Caco-2 (cell line): Measurements from ENCODE around the gene C1orf141. TPM values are rescaled to one million over a fixed set of nuclear protein-coding genes. Genes with fewer than 3 reads are reported as not detected.

Source experiments
- BruUV-seq: library from RNA; stranded (reverse); fragments of 400-500 nt; replicated peaks from 2 replicates; lab custom pipeline; 2021; lab: Mats Ljungman, UMichigan
- CTCF ChIA-PET: fragments of 300-600 bp; sonication (Branson Sonifier 250); formaldehyde crosslinking; loops from one replicate; lab custom pipeline; 2022; ENCODE audit warnings: antibody characterized with exemption; lab: Charles Lee
- POLR2A ChIA-PET: fragments of 300-600 bp; sonication (Branson Sonifier 250); formaldehyde crosslinking; loops from one replicate; lab custom pipeline; 2022; ENCODE audit warnings: antibody characterized with exemption; lab: Charles Lee
- DNase-seq, 2 experiments: peaks; one replicate each; pipeline versions ENCODE4 v3.0.0 to v3.0.0-alpha.2; 2020 to 2022
- H3K27me3 ChIP-seq: replicated peaks from 2 replicates; pipeline ENCODE4 v1.6.0; 2011; ENCODE audit warnings: low read length; ENCODE audit not compliant: control insufficient read depth, insufficient read depth
- H3K36me3 ChIP-seq: 2 replicates; pipeline ENCODE4 v1.5.1; 2011; ENCODE audit warnings: low read length; ENCODE audit not compliant: control insufficient read depth, insufficient read depth
- H3K4me1 ChIP-seq: fragments of 250-450 bp; sonication (Bioruptor Pico); 2 replicates; pipeline ENCODE4 v1.5.1; 2020; ENCODE audit warnings: mild to moderate bottlenecking
- H3K4me3 ChIP-seq: 2 replicates; pipeline ENCODE4 v1.5.1; 2011; ENCODE audit warnings: low read depth, mild to moderate bottlenecking, control low read depth, low read length
- H3K9me3 ChIP-seq: fragments of 250-450 bp; sonication (Bioruptor Pico); 2 replicates; pipeline ENCODE4 v1.5.1; 2020; ENCODE audit warnings: mild to moderate bottlenecking, moderate library complexity
- H3K27ac Mint-ChIP-seq: one replicate; pipeline ENCODE4 v1.8.0; 2022; ENCODE audit warnings: mixed read lengths; ENCODE audit not compliant: unreplicated experiment
- H3K27me3 Mint-ChIP-seq: one replicate; pipeline ENCODE4 v1.8.0; 2022; ENCODE audit warnings: mixed read lengths; ENCODE audit not compliant: insufficient read depth, unreplicated experiment
- H3K36me3 Mint-ChIP-seq: one replicate; pipeline ENCODE4 v1.8.0; 2022; ENCODE audit warnings: mild to moderate bottlenecking, mixed read lengths; ENCODE audit not compliant: insufficient read depth, unreplicated experiment
- H3K4me1 Mint-ChIP-seq: one replicate; pipeline ENCODE4 v1.8.0; 2022; ENCODE audit warnings: low read depth, mixed read lengths; ENCODE audit not compliant: unreplicated experiment
- H3K4me3 Mint-ChIP-seq: one replicate; pipeline ENCODE4 v1.8.0; 2022; ENCODE audit warnings: mild to moderate bottlenecking, moderate library complexity, mixed read lengths; ENCODE audit not compliant: unreplicated experiment
- H3K9me3 Mint-ChIP-seq: one replicate; pipeline ENCODE4 v1.8.0; 2022; ENCODE audit warnings: mixed read lengths; ENCODE audit not compliant: unreplicated experiment
- intact Hi-C: fragments of 100-400 bp; cut with micrococcal nuclease; formaldehyde crosslinking; loops from one replicate; pipeline ENCODE4 v1.10.0; 2022; ENCODE audit not compliant: unreplicated experiment
- total RNA-seq: library from RNA; stranded (reverse); gene quantifications from 2 replicates; pipeline ENCODE4 v1.2.3, GENCODE V29; 2022
- TF ChIP-seq, protein P1 (sequence below), 2 experiments: fragments of 200-600 bp in 1 of 2; IDR thresholded peaks; 1 replicate in 1 of 2; 2 replicates in 1 of 2; pipeline versions ENCODE4 v1.5.1 to v1.8.0; 2011 to 2022; ENCODE audit warnings: antibody characterized with exemption in 1 of 2, control low read depth in 1 of 2, inconsistent platforms in 1 of 2, low read depth in 1 of 2, low read length in 1 of 2, mild to moderate bottlenecking in 1 of 2, moderate library complexity in 1 of 2; ENCODE audit not compliant: insufficient read depth in 1 of 2, severe bottlenecking in 1 of 2, unreplicated experiment in 1 of 2

Gene C1orf141
- total RNA-seq, 1 experiment from 2014 or later: not detected

DNA sequence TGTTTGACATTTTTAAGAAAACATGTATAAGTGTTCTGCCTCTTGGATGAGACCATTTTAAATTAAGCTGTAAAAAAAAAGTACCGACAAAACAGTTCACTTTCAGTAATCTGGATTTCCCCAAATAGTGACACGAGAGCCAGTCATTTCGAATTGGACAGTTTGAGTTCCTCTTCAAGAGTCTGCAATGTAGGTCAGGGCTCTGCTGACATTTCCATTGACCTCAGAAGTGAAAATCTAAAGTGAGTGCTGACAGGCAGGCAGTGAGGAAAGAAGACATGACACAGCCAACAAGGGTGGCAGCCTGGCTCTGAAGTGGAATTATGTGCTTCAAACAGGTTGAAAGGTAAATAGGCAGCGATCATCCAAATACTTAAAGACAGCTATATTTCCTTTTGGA lies 31.4 kb upstream of the C1orf141 start, which contains the start of gene IL23R:
IL23R (plus strand) TSS at position 259 of the 400 bp plus-strand sequence. CDS start 1,667 bp downstream, outside the sequence.
- H3K36me3 ChIP-seq: no peaks in the 10 kb centered on the region
- H3K4me1 Mint-ChIP-seq: no peaks in the 10 kb centered on the region
- DNase-seq: no peak
- H3K9me3 Mint-ChIP-seq: no peaks in the 10 kb centered on the region
- no peak within 1 kb of the TSS for H3K4me3 Mint-ChIP-seq
- ChIA-PET POLR2A (no interaction called here), CTCF (interaction anchor here (0.6 kb wide), 1 partner anchor 45 kb away, joined by 3 read pairs; no protein-coding TSS in a partner anchor)
- no peaks in the 10 kb centered on the region for H3K27me3 Mint-ChIP-seq
- no peaks in the 10 kb centered on the region for H3K27me3 ChIP-seq
- TF ChIP-seq, protein P1, sequence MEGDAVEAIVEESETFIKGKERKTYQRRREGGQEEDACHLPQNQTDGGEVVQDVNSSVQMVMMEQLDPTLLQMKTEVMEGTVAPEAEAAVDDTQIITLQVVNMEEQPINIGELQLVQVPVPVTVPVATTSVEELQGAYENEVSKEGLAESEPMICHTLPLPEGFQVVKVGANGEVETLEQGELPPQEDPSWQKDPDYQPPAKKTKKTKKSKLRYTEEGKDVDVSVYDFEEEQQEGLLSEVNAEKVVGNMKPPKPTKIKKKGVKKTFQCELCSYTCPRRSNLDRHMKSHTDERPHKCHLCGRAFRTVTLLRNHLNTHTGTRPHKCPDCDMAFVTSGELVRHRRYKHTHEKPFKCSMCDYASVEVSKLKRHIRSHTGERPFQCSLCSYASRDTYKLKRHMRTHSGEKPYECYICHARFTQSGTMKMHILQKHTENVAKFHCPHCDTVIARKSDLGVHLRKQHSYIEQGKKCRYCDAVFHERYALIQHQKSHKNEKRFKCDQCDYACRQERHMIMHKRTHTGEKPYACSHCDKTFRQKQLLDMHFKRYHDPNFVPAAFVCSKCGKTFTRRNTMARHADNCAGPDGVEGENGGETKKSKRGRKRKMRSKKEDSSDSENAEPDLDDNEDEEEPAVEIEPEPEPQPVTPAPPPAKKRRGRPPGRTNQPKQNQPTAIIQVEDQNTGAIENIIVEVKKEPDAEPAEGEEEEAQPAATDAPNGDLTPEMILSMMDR (IDR thresholded peaks at IDR 0.05; ENCODE audit: insufficient read depth in 1 of 2, low read depth in 1 of 2, low read length in 1 of 2, severe bottlenecking in 1 of 2, unreplicated experiment in 1 of 2): no peak
- no TSS peak for BruUV-seq
- no peak within 1 kb of the TSS for H3K4me3 ChIP-seq
- no peaks in the 10 kb centered on the region for H3K36me3 Mint-ChIP-seq
- H3K4me1 ChIP-seq: no peaks in the 10 kb centered on the region
- H3K9me3 ChIP-seq: no peaks in the 10 kb centered on the region
- H3K27ac Mint-ChIP-seq: no peak within 1 kb of the TSS
- intact Hi-C loops: no loop called here

DNA sequence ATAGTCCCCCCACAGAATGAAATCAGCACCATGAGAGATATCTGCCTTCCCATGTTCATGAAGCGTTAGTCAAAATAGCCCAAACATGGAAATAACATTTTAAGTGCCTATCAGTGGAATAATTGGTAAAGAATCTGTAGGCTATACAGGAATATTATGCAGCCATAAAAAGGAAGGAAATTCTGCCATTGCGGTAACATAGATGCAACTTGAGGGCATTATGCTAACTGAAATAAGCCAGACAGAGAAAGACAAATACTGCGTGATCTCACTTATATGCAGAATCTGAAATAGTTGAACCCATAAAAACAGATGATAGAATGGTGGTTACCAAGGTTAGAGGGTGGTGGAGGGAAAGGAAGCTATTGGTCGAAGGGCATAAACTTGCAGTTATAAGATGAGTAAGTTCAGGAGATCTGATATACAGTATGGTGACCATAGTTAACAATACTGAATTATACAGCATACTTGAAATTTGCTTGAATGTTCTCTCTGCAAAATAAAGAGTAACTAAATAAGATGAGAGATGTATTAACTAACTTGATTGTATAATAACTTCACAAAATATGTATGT lies 30.8 kb upstream of the C1orf141 start:
- H3K4me1 Mint-ChIP-seq: no peaks in the 10 kb centered on the region
- Histone ChIP-seq H3K27me3 (no peaks in the 10 kb centered on the region), H3K4me1 (no peaks in the 10 kb centered on the region), H3K36me3 (no peaks in the 10 kb centered on the region), H3K9me3 (no peaks in the 10 kb centered on the region), H3K4me3 (no peak overlapping the region)
- TF ChIP-seq, protein P1 (IDR thresholded peaks at IDR 0.05; ENCODE audit: insufficient read depth in 1 of 2, low read depth in 1 of 2, low read length in 1 of 2, severe bottlenecking in 1 of 2, unreplicated experiment in 1 of 2): no peak
- POLR2A ChIA-PET: no interaction called here
- no peaks in the 10 kb centered on the region for H3K36me3 Mint-ChIP-seq
- intact Hi-C loops: no loop called here
- DNase-seq: no peak
- CTCF ChIA-PET: no interaction called here
- H3K27me3 Mint-ChIP-seq: no peaks in the 10 kb centered on the region
- H3K4me3 Mint-ChIP-seq: no peak overlapping the region
- no peaks in the 10 kb centered on the region for H3K9me3 Mint-ChIP-seq
- H3K27ac Mint-ChIP-seq: no peak overlapping the region
- BruUV-seq: no TSS peak

DNA sequence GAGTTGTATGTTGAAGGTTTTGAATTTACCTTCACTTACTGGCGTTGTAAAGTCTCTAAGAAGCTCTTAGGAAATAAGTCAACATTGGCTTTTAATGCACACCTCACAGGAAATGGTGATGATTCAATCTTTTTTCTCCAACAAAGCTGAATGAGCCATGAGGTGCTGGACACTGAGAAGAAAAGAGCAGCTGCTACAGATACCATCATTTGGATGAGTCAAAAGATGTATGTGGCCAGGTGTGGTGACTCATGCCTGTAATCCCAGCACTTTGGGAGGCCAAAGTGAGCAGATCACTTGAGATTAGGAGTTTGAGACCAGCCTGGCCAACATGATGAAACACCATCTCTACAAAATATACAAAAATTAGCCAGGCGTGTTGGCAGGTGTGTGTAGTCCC lies 28.2 kb upstream of the C1orf141 start:
- POLR2A ChIA-PET: no interaction called here
- no peaks in the 10 kb centered on the region for H3K4me1 Mint-ChIP-seq

More for the DNA sequence above, 28.2 kb upstream of the C1orf141 start:
- Histone ChIP-seq H3K9me3 (no peaks in the 10 kb centered on the region), H3K4me1 (no peaks in the 10 kb centered on the region), H3K36me3 (no peaks in the 10 kb centered on the region), H3K27me3 (no peaks in the 10 kb centered on the region), H3K4me3 (no peak overlapping the region)
- BruUV-seq: no TSS peak
- intact Hi-C loops: no loop called here
- TF ChIP-seq, protein P1 (IDR thresholded peaks at IDR 0.05; ENCODE audit: insufficient read depth in 1 of 2, low read depth in 1 of 2, low read length in 1 of 2, severe bottlenecking in 1 of 2, unreplicated experiment in 1 of 2): no peak
- DNase-seq: no peak
- Mint-ChIP-seq H3K9me3 (no peaks in the 10 kb centered on the region), H3K27me3 (no peaks in the 10 kb centered on the region), H3K4me3 (no peak overlapping the region), H3K36me3 (no peaks in the 10 kb centered on the region), H3K27ac (no peak overlapping the region)
- CTCF ChIA-PET: interaction anchor here (0.6 kb wide), 1 partner anchor 253 kb away, joined by 5 read pairs; no protein-coding TSS in a partner anchor
